ENCODE results near the gene ALDH2. TPM values are rescaled to one million over a fixed set of nuclear protein-coding genes. Genes with fewer than 3 reads are reported as not detected.

ALDH2 gene
- total RNA-seq, 2 experiments from 2014 or later = 0.29 to 0.31 TPM

GRCh38 chr12:111858778-111859177 lies 92.0 kb downstream of the ALDH2 start:
- H3K4me1 Mint-ChIP-seq (ENCODE audit: low read depth) = peaks cover 9% of the 10 kb centered on the region
- H3K27ac Mint-ChIP-seq = no peak overlapping the region
- ChIA-PET CTCF (no interaction called here), POLR2A (interaction anchor here (1.0 kb wide), 1 partner anchor 173 kb away, joined by 3 read pairs; the partner anchor contains the start of genes ACAD10 and BRAP)
- no peak overlapping the region for H3K4me3 Mint-ChIP-seq
- ATAC-seq (no peak), DNase-seq (no peak)
- peaks cover 13% of the 10 kb centered on the region for H3K36me3 Mint-ChIP-seq (ENCODE audit: low read depth)
- H3K9me3 Mint-ChIP-seq (ENCODE audit: insufficient read depth) = no peaks in the 10 kb centered on the region
- no peaks in the 10 kb centered on the region for H3K27me3 Mint-ChIP-seq (ENCODE audit: low read depth)

- H3K9me3 Mint-ChIP-seq (ENCODE audit: insufficient read depth) = no peaks in the 10 kb centered on the region
- ATAC-seq (no peak), DNase-seq (no peak)
- no peak overlapping the region for H3K4me3 Mint-ChIP-seq
- H3K27me3 Mint-ChIP-seq (ENCODE audit: low read depth) = no peaks in the 10 kb centered on the region
- H3K36me3 Mint-ChIP-seq (ENCODE audit: low read depth) = peaks cover 25% of the 10 kb centered on the region
- no peaks in the 10 kb centered on the region for H3K4me1 Mint-ChIP-seq (ENCODE audit: low read depth)
- CTCF ChIA-PET = interaction anchor here (0.7 kb wide), 1 partner anchor 52 kb away, joined by 3 read pairs; no protein-coding TSS in a partner anchor
- no peak overlapping the region for H3K27ac Mint-ChIP-seq
- POLR2A ChIA-PET = no interaction called here
Observed at GRCh38 chr12:111864913-111865312, 98.2 kb downstream of the ALDH2 start.

Small RNAs within 50 kb of the gene (microRNA-seq; reads per million reads assigned to microRNA genes)
- gene MIR6761 = not detected

Other genes with a start within 250 kb of the ALDH2 start
- gene ATXN2, start 167.6 kb upstream of the ALDH2 start, total RNA-seq = 10 to 100 TPM; 36.8 to 37.8 TPM
- gene BRAP, start 81.0 kb upstream of the ALDH2 start, total RNA-seq = 10 to 100 TPM; 19.6 to 20.4 TPM
- gene ACAD10, start 80.9 kb upstream of the ALDH2 start, total RNA-seq = 10 to 100 TPM; 24.9 to 27.3 TPM
- gene MAPKAPK5, start 75.3 kb downstream of the ALDH2 start, total RNA-seq = 10 to 100 TPM; 49.5 to 59.9 TPM
- 10 to 100 TPM; 12.7 to 13.1 TPM for gene TMEM116, start 246.2 kb downstream of the ALDH2 start, total RNA-seq
- gene ERP29, start 246.5 kb downstream of the ALDH2 start, total RNA-seq = 100 to 1,000 TPM; 134 to 145 TPM